Heart left ventricle (tissue), 13 donors: ENCODE data around the gene TRIP11.

Experiments used
- POLR2A ChIP-seq, 2 donors: fragments of 450-650 bp; IDR thresholded peaks; one replicate each; pipeline ENCODE4 v1.6.1; 2017; ENCODE audit warnings: antibody characterized with exemption in 2 of 2, mild to moderate bottlenecking in 2 of 2, moderate library complexity in 2 of 2
- TF ChIP-seq, protein P1 (sequence below), 12 donors: fragments of 200-600 bp; sonication (generic) in 4 of 12; IDR thresholded peaks; one replicate each; pipeline versions ENCODE4 v1.5.0 to v1.8.0; 2018 to 2022; ENCODE audit warnings: antibody characterized with exemption in 12 of 12, mild to moderate bottlenecking in 5 of 12
- donor health status: ischemic (EF 13 %, LVEDD 7.1; RV severe dilation, severe dysfunction).
- donor health status: DM: no; HTN: yes; CAD: no.
- donor health status: DM: no; HTN: no; CAD: no.
- donor health status: ischemic (EF 25% LVEDD 6.9; RV normal size, moderate dysfunction).
- donor health status: ischemic (EF 25% LVEDD 5.7; RV mildly dilated, moderate dysfunction).
- donor health status: ischemic (EF 35%, LVEDD 5.7; RV mildly dilated, moderate dysfunction).
- donor health status: nonischemic (EF 11% LVEDD 7.7; RV severe dilation, severe dysfunction).
- donor health status: DM: yes; HTN: yes; CAD: no.
- donor health status: PGD.
- donor health status: ischemic (EF 29% LVEDD 5.4; RV normal size, mild dysfunction).
- donor health status: nonischemic (EF 23%, LVEDD 6.1; RV moderate dilation, normal function).

DNA sequence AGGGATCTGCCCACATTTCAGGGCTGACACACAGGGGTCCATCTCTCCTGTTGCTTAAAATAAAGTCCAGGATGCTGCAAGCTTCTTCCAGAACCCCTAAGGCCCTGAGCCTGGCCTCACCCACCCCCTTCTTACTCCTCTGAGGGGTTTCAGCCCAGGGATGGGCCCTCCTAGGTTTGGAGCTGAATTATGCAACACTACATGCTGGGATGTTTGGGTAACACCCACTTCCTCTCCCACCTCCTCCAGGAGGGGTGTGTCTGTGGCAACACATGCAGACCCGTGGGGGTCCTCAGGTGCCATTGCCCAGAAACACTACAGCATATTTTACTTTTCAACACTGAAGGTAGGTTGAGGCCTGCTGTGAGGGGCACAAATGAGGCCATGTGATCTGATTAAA is 97.7 kb downstream of the TRIP11 start:
- TF ChIP-seq, protein P1, sequence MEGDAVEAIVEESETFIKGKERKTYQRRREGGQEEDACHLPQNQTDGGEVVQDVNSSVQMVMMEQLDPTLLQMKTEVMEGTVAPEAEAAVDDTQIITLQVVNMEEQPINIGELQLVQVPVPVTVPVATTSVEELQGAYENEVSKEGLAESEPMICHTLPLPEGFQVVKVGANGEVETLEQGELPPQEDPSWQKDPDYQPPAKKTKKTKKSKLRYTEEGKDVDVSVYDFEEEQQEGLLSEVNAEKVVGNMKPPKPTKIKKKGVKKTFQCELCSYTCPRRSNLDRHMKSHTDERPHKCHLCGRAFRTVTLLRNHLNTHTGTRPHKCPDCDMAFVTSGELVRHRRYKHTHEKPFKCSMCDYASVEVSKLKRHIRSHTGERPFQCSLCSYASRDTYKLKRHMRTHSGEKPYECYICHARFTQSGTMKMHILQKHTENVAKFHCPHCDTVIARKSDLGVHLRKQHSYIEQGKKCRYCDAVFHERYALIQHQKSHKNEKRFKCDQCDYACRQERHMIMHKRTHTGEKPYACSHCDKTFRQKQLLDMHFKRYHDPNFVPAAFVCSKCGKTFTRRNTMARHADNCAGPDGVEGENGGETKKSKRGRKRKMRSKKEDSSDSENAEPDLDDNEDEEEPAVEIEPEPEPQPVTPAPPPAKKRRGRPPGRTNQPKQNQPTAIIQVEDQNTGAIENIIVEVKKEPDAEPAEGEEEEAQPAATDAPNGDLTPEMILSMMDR (IDR thresholded peaks at IDR 0.05), result no peak
- TF ChIP-seq POLR2A (IDR thresholded peaks at IDR 0.05), result no peak
